ENCODE results near the gene TEX9. TPM values are rescaled to one million over a fixed set of nuclear protein-coding genes. Genes with fewer than 3 reads are reported as not detected.

The TEX9 gene
- total and polyA plus RNA-seq, 9 donors = 3.0 to 25.8 (median 11.7) TPM

DNA sequence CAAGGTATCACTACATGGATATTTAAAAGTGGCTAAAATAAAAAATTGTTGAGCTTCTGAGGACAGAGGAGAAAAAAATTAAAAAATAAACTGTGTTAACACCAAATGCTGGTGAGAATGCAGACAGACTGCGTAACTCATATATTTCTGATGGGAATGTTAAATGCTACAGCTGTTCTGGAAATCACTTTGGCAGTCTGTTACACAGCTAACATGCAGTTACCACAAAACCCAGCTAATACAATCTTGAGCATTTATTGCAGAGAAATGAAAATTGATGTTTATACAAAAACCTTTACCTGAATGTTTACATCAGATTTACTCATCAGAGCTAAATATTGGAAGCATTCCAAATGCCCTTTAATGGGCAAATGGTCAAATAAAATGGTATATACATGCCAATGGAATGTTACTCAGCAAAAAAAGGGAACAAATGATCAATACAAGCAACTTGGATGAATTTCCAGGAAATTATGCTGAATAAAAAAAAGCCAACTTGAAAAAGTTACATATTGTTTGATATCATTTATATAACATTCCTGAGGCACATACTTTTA, 75.1 kb downstream of the TEX9 start:
- Histone ChIP-seq H3K4me3 (no peak overlapping the region), H3K4me1 (ENCODE audit: insufficient read depth) (no peaks in the 10 kb centered on the region), H3K27me3 (no peaks in the 10 kb centered on the region), H3K9me3 (no peaks in the 10 kb centered on the region), H3K27ac (no peak overlapping the region), H3K36me3 (no peaks in the 10 kb centered on the region)
- intact Hi-C loops (cut with DNase I) = no loop called here
- WGBS, 3 donors = 97 to 100% (median 100%) methylated on average over 1 of the region's 1 CpG
- no peak for DNase-seq
- TF ChIP-seq POLR2A (IDR thresholded peaks at IDR 0.05) (no peak), EP300 (IDR thresholded peaks at IDR 0.05) (no peak)
- TF ChIP-seq, protein P1, sequence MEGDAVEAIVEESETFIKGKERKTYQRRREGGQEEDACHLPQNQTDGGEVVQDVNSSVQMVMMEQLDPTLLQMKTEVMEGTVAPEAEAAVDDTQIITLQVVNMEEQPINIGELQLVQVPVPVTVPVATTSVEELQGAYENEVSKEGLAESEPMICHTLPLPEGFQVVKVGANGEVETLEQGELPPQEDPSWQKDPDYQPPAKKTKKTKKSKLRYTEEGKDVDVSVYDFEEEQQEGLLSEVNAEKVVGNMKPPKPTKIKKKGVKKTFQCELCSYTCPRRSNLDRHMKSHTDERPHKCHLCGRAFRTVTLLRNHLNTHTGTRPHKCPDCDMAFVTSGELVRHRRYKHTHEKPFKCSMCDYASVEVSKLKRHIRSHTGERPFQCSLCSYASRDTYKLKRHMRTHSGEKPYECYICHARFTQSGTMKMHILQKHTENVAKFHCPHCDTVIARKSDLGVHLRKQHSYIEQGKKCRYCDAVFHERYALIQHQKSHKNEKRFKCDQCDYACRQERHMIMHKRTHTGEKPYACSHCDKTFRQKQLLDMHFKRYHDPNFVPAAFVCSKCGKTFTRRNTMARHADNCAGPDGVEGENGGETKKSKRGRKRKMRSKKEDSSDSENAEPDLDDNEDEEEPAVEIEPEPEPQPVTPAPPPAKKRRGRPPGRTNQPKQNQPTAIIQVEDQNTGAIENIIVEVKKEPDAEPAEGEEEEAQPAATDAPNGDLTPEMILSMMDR (IDR thresholded peaks at IDR 0.05) = no peak

DNA sequence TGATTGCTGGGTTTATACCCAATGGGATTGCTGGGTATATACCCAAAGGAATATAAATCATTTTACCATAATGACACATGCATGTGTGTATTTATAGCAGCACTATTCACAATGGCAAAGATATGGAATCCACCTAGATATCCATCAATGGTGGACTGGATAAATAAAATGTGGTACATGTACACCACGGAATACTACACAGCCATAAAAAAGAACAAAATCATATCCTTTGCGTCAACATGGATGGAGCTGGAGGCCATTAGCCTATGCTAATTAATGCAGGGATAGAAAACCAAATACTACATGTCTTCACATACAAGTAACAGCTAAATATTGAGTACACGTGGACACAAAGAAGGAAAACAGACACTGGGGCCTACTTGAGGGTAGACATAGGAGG, 77.1 kb downstream of the TEX9 start:
- H3K36me3 ChIP-seq = no peaks in the 10 kb centered on the region
- no peaks in the 10 kb centered on the region for H3K4me1 ChIP-seq (ENCODE audit: insufficient read depth)
- WGBS, 3 donors = 95 to 99% (median 97%) methylated on average over 3 of the region's 3 CpGs
- no peaks in the 10 kb centered on the region for H3K9me3 ChIP-seq
- no peak for DNase-seq
- TF ChIP-seq POLR2A (IDR thresholded peaks at IDR 0.05) (no peak), EP300 (IDR thresholded peaks at IDR 0.05) (no peak)
- TF ChIP-seq, protein P1 (IDR thresholded peaks at IDR 0.05) = no peak
- intact Hi-C loops (cut with DNase I) = no loop called here
- H3K27ac ChIP-seq = no peak overlapping the region
- H3K27me3 ChIP-seq = no peaks in the 10 kb centered on the region
- H3K4me3 ChIP-seq = no peak overlapping the region

DNA sequence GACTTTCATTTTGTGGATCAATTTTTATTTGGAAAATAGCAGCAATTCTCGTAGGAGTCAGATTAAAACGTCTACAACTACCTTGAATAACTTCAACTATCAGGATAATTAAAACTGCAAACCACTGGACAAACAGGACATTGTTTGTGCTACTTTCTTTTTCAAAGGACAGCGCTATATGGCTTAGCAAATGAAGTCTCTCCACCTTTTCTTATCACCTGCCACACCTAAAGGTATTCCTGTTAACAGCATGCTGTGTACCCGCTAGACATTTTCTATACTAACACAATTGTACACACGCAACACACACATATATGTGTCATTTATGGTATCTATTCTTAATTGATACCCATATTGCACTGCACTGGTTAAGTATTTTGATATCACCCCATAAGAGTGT, 80.5 kb downstream of the TEX9 start:
- intact Hi-C loops (cut with DNase I) = no loop called here
- 87 to 89% (median 88%) methylated on average over 5 of the region's 5 CpGs for WGBS, 3 donors
- H3K36me3 ChIP-seq = no peaks in the 10 kb centered on the region
- no peak overlapping the region for H3K4me3 ChIP-seq
- no peak for TF ChIP-seq EP300 (IDR thresholded peaks at IDR 0.05)
- TF ChIP-seq, protein P1 (IDR thresholded peaks at IDR 0.05) = no peak
- no peak for TF ChIP-seq POLR2A (IDR thresholded peaks at IDR 0.05)
- no peak for DNase-seq
- H3K9me3 ChIP-seq = no peaks in the 10 kb centered on the region
- no peaks in the 10 kb centered on the region for H3K4me1 ChIP-seq (ENCODE audit: insufficient read depth)
- H3K27me3 ChIP-seq = no peaks in the 10 kb centered on the region
- no peak overlapping the region for H3K27ac ChIP-seq

DNA sequence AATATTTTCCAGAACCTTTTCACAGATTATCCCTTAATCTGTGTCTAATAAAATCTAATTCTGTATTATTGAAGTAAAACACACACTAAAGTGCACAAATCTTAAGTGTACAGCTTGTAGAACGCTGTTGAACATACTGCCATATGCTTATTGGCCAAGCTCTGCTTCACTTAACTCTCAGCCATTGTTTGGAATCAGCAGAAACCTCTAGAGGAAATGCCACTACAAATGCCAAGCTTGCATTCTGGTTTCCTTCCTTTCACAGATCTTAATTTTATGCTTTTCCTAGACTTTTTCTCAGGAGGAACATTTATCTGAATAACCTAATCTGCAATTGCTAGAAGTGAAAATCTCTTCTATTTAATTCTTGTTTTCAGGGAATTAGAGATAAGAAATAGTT, 89.6 kb downstream of the TEX9 start:
- H3K36me3 ChIP-seq = no peaks in the 10 kb centered on the region
- no peak overlapping the region for H3K4me3 ChIP-seq
- DNase-seq = no peak
- no peaks in the 10 kb centered on the region for H3K4me1 ChIP-seq (ENCODE audit: insufficient read depth)
- H3K9me3 ChIP-seq = no peaks in the 10 kb centered on the region
- no peaks in the 10 kb centered on the region for H3K27me3 ChIP-seq
- no peak overlapping the region for H3K27ac ChIP-seq
- intact Hi-C loops (cut with DNase I) = no loop called here
- WGBS, 3 donors = 89 to 94% (median 91%) methylated on average over 1 of the region's 1 CpG
- TF ChIP-seq POLR2A (IDR thresholded peaks at IDR 0.05) (no peak), EP300 (IDR thresholded peaks at IDR 0.05) (no peak)
- TF ChIP-seq, protein P1 (IDR thresholded peaks at IDR 0.05) = no peak
